ENCODE data around the gene ATP6V0E2.

Gene ATP6V0E2

DNA sequence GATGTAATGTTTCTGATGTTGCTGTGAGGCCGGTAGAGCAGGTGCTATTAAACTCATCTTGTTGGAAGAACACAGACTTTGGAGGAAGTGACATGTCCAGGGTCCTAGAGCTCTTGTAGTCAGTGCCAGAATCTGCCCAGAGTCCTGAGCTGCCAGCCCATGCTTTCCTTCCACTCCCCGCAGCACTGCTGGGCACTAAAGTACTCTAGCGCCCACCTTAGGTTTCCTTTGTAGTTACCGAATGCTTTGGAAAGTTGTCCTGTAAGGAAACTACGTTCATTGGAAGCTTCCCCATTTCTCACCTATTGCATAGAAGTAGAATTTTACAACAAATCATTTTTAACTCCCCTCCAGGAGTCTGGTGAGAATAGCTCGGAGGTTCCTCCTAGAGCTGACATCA lies 24.6 kb upstream of the ATP6V0E2 start:
- Histone ChIP-seq H3K4me3 (replicated peaks; ENCODE audit: insufficient read depth, low read length) (no peak overlapping the region), H3K27ac (replicated peaks) (no peak overlapping the region), H3K27me3 (ENCODE audit: insufficient read depth, poor library complexity, severe bottlenecking) (no peaks in the 10 kb centered on the region)
- no peak for DNase-seq (ENCODE audit: low read depth in 1 of 2, low spot score in 1 of 2)
- TF ChIP-seq, protein P1, sequence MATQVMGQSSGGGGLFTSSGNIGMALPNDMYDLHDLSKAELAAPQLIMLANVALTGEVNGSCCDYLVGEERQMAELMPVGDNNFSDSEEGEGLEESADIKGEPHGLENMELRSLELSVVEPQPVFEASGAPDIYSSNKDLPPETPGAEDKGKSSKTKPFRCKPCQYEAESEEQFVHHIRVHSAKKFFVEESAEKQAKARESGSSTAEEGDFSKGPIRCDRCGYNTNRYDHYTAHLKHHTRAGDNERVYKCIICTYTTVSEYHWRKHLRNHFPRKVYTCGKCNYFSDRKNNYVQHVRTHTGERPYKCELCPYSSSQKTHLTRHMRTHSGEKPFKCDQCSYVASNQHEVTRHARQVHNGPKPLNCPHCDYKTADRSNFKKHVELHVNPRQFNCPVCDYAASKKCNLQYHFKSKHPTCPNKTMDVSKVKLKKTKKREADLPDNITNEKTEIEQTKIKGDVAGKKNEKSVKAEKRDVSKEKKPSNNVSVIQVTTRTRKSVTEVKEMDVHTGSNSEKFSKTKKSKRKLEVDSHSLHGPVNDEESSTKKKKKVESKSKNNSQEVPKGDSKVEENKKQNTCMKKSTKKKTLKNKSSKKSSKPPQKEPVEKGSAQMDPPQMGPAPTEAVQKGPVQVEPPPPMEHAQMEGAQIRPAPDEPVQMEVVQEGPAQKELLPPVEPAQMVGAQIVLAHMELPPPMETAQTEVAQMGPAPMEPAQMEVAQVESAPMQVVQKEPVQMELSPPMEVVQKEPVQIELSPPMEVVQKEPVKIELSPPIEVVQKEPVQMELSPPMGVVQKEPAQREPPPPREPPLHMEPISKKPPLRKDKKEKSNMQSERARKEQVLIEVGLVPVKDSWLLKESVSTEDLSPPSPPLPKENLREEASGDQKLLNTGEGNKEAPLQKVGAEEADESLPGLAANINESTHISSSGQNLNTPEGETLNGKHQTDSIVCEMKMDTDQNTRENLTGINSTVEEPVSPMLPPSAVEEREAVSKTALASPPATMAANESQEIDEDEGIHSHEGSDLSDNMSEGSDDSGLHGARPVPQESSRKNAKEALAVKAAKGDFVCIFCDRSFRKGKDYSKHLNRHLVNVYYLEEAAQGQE (IDR thresholded peaks at IDR 0.05; ENCODE audit: insufficient replicate concordance, low read depth), result no peak
- TF ChIP-seq GABPA (IDR thresholded peaks at IDR 0.05; ENCODE audit: low read depth) (no peak), SPI1 (IDR thresholded peaks at IDR 0.05; ENCODE audit: borderline replicate concordance, low read depth) (no peak), POLR2AphosphoS5 (IDR thresholded peaks at IDR 0.05; ENCODE audit: low read depth) (no peak)
- TF ChIP-seq, protein P2, sequence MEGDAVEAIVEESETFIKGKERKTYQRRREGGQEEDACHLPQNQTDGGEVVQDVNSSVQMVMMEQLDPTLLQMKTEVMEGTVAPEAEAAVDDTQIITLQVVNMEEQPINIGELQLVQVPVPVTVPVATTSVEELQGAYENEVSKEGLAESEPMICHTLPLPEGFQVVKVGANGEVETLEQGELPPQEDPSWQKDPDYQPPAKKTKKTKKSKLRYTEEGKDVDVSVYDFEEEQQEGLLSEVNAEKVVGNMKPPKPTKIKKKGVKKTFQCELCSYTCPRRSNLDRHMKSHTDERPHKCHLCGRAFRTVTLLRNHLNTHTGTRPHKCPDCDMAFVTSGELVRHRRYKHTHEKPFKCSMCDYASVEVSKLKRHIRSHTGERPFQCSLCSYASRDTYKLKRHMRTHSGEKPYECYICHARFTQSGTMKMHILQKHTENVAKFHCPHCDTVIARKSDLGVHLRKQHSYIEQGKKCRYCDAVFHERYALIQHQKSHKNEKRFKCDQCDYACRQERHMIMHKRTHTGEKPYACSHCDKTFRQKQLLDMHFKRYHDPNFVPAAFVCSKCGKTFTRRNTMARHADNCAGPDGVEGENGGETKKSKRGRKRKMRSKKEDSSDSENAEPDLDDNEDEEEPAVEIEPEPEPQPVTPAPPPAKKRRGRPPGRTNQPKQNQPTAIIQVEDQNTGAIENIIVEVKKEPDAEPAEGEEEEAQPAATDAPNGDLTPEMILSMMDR (IDR thresholded peaks at IDR 0.05; ENCODE audit: insufficient read depth, low read length), result no peak

DNA sequence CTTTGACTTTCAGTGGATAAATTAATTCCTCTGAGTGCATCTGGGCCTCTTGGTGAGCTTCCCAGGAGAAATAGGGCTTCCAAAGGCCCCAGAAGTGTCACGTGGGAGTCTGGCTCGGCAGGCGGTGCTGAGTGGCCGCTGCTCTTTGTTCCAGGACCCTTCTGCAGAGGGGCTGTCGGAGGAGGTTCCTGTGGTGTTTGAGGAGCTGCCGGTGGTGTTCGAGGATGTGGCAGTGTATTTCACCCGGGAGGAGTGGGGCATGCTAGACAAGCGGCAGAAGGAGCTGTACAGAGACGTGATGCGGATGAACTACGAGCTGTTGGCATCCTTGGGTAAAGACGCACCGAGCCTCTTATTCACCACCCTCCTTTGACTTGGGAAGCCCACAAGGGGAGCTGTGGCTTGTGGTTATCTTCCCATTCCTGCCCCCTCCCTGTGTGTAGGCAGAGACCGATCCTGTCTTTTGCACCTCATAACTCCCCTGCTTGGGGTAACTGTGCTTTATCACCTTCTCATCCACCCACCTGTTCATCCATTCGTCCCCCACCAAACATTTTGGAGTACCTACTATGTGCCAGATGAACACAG lies 23.7 kb upstream of the ATP6V0E2 start:
- no peak for DNase-seq (ENCODE audit: low read depth in 1 of 2, low spot score in 1 of 2)
- H3K27ac ChIP-seq (replicated peaks), result no peak overlapping the region
- TF ChIP-seq, protein P2 (IDR thresholded peaks at IDR 0.05; ENCODE audit: insufficient read depth, low read length), result no peak
- TF ChIP-seq, protein P1 (IDR thresholded peaks at IDR 0.05; ENCODE audit: insufficient replicate concordance, low read depth), result no peak
- TF ChIP-seq GABPA (IDR thresholded peaks at IDR 0.05; ENCODE audit: low read depth) (no peak), POLR2AphosphoS5 (IDR thresholded peaks at IDR 0.05; ENCODE audit: low read depth) (no peak), SPI1 (IDR thresholded peaks at IDR 0.05; ENCODE audit: borderline replicate concordance, low read depth) (no peak)
- no peaks in the 10 kb centered on the region for H3K27me3 ChIP-seq (ENCODE audit: insufficient read depth, poor library complexity, severe bottlenecking)
- H3K4me3 ChIP-seq (replicated peaks; ENCODE audit: insufficient read depth, low read length), result no peak overlapping the region

DNA sequence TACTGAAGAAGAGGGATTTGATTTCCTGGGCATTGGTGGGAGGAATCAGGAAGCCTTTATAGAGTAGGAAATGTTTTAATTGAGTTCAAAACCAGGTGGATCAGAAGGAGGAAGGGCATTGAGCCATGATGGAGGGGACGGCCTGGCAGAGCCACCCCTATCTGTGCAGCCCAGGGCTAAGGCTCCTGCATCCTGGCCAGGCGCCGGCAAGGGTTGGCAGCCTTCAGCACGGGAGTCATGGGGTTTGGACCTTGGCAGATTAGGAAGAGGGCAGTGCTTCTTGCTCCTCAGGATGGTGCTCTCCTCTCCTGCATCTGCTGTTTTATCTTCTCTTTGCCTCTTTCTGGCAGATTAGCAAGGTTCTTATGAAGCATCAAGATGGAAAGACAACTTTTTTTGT lies 23.1 kb upstream of the ATP6V0E2 start:
- no peaks in the 10 kb centered on the region for H3K27me3 ChIP-seq (ENCODE audit: insufficient read depth, poor library complexity, severe bottlenecking)
- no peak overlapping the region for H3K27ac ChIP-seq (replicated peaks)
- no peak for DNase-seq (ENCODE audit: low read depth in 1 of 2, low spot score in 1 of 2)
- H3K4me3 ChIP-seq (replicated peaks; ENCODE audit: insufficient read depth, low read length), result no peak overlapping the region
- TF ChIP-seq, protein P2 (IDR thresholded peaks at IDR 0.05; ENCODE audit: insufficient read depth, low read length), result no peak
- TF ChIP-seq SPI1 (IDR thresholded peaks at IDR 0.05; ENCODE audit: borderline replicate concordance, low read depth), result no peak
- TF ChIP-seq, protein P1 (IDR thresholded peaks at IDR 0.05; ENCODE audit: insufficient replicate concordance, low read depth), result no peak
- no peak for TF ChIP-seq GABPA (IDR thresholded peaks at IDR 0.05; ENCODE audit: low read depth)
- no peak for TF ChIP-seq POLR2AphosphoS5 (IDR thresholded peaks at IDR 0.05; ENCODE audit: low read depth)

Data from HL-60 (cell line).